Adrenal gland (tissue), 5 donors: ENCODE results near the gene KIAA1328.

Experiments
- POLR2A ChIP-seq, 2 donors: fragments of 450-650 bp; IDR thresholded peaks; one replicate each; pipeline ENCODE4 v1.6.1; 2017; ENCODE audit warnings: antibody characterized with exemption in 2 of 2, mild to moderate bottlenecking in 2 of 2, moderate library complexity in 1 of 2
- TF ChIP-seq, protein P1 (sequence below), 6 experiments: fragments of 450-650 bp in 4 of 6; fragments of 200-600 bp in 2 of 6; sonication (generic) in 1 of 6; IDR thresholded peaks; 1 replicate in 5 of 6; 2 replicates in 1 of 6; pipeline versions ENCODE4 v1.5.1 to v1.8.0; 2016 to 2021; ENCODE audit warnings: antibody characterized with exemption in 6 of 6, mild to moderate bottlenecking in 2 of 6, moderate library complexity in 1 of 6
- donor health status: DM: no; HTN: no; CAD: no.

DNA sequence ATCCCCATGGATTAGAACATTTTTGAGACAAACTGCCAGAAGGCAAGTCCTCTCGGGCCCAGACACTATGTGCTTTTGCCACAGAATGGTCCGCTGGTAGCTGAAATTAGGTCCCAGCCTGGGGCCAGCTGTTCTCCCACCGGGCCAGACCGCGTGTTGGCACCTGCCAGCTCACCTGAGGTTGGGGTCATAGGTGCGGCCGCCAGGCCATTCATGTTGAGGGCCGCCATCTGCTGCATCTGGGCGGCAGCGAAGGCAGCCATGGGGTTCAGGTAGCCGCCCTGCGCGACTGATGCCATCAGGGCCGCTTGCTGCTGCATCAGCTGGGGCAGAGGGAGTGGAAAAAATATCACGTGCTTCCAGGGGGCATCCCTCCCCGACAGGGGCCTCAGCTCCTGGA lies 443.9 kb downstream of the KIAA1328 start:
- TF ChIP-seq, protein P1, sequence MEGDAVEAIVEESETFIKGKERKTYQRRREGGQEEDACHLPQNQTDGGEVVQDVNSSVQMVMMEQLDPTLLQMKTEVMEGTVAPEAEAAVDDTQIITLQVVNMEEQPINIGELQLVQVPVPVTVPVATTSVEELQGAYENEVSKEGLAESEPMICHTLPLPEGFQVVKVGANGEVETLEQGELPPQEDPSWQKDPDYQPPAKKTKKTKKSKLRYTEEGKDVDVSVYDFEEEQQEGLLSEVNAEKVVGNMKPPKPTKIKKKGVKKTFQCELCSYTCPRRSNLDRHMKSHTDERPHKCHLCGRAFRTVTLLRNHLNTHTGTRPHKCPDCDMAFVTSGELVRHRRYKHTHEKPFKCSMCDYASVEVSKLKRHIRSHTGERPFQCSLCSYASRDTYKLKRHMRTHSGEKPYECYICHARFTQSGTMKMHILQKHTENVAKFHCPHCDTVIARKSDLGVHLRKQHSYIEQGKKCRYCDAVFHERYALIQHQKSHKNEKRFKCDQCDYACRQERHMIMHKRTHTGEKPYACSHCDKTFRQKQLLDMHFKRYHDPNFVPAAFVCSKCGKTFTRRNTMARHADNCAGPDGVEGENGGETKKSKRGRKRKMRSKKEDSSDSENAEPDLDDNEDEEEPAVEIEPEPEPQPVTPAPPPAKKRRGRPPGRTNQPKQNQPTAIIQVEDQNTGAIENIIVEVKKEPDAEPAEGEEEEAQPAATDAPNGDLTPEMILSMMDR (IDR thresholded peaks at IDR 0.05): no peak
- TF ChIP-seq POLR2A (IDR thresholded peaks at IDR 0.05): no peak
